Neural cell (in vitro differentiated cells): ENCODE data around the gene MEX3A.

Source experiments
- EP300 ChIP-seq: fragments of 450-650 bp; conservative IDR thresholded peaks from 2 replicates; pipeline ENCODE4 v1.6.1; 2014; ENCODE audit warnings: antibody characterized with exemption, mild to moderate bottlenecking, moderate library complexity; ENCODE audit not compliant: poor library complexity, severe bottlenecking
- EZH2 ChIP-seq: fragments of 200-600, 300-800 bp; shearing (Covaris generic), sonication (generic); IDR thresholded peaks from 2 replicates; pipeline ENCODE4 v1.6.1; 2014; ENCODE audit warnings: antibody characterized with exemption, low read length, borderline replicate concordance, mild to moderate bottlenecking; ENCODE audit not compliant: insufficient read depth, poor library complexity, severe bottlenecking
- MXI1 ChIP-seq: fragments of 450-650 bp; conservative IDR thresholded peaks from 2 replicates; pipeline ENCODE4 v1.6.1; 2014; ENCODE audit warnings: antibody characterized with exemption, mild to moderate bottlenecking; ENCODE audit not compliant: poor library complexity, severe bottlenecking
- POLR2AphosphoS5 ChIP-seq: IDR thresholded peaks from 2 replicates; pipeline ENCODE4 v1.6.1; 2012
- RAD21 ChIP-seq: fragments of 450-650 bp; conservative IDR thresholded peaks from 2 replicates; pipeline ENCODE4 v1.6.1; 2014; ENCODE audit warnings: antibody characterized with exemption, mild to moderate bottlenecking, moderate library complexity
- REST ChIP-seq: IDR thresholded peaks from 2 replicates; pipeline ENCODE4 v1.6.1; 2012; ENCODE audit warnings: borderline replicate concordance
- TF ChIP-seq, protein P1 (sequence below): fragments of 450-650 bp; IDR thresholded peaks from 2 replicates; pipeline ENCODE4 v1.5.1; 2014; ENCODE audit warnings: antibody characterized with exemption, mild to moderate bottlenecking, moderate library complexity; ENCODE audit not compliant: poor library complexity, severe bottlenecking

GRCh38 chr1:156091610-156092009 lies 9.3 kb upstream of the MEX3A start:
- TF ChIP-seq EP300 = no peak
- TF ChIP-seq, protein P1, sequence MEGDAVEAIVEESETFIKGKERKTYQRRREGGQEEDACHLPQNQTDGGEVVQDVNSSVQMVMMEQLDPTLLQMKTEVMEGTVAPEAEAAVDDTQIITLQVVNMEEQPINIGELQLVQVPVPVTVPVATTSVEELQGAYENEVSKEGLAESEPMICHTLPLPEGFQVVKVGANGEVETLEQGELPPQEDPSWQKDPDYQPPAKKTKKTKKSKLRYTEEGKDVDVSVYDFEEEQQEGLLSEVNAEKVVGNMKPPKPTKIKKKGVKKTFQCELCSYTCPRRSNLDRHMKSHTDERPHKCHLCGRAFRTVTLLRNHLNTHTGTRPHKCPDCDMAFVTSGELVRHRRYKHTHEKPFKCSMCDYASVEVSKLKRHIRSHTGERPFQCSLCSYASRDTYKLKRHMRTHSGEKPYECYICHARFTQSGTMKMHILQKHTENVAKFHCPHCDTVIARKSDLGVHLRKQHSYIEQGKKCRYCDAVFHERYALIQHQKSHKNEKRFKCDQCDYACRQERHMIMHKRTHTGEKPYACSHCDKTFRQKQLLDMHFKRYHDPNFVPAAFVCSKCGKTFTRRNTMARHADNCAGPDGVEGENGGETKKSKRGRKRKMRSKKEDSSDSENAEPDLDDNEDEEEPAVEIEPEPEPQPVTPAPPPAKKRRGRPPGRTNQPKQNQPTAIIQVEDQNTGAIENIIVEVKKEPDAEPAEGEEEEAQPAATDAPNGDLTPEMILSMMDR = no peak
- TF ChIP-seq EZH2 = no peak
- no peak for TF ChIP-seq RAD21
- TF ChIP-seq POLR2AphosphoS5 = no peak
- no peak for TF ChIP-seq REST
- no peak for TF ChIP-seq MXI1
